ENCODE measurements around the gene ANKS1A.

Gene ANKS1A

DNA sequence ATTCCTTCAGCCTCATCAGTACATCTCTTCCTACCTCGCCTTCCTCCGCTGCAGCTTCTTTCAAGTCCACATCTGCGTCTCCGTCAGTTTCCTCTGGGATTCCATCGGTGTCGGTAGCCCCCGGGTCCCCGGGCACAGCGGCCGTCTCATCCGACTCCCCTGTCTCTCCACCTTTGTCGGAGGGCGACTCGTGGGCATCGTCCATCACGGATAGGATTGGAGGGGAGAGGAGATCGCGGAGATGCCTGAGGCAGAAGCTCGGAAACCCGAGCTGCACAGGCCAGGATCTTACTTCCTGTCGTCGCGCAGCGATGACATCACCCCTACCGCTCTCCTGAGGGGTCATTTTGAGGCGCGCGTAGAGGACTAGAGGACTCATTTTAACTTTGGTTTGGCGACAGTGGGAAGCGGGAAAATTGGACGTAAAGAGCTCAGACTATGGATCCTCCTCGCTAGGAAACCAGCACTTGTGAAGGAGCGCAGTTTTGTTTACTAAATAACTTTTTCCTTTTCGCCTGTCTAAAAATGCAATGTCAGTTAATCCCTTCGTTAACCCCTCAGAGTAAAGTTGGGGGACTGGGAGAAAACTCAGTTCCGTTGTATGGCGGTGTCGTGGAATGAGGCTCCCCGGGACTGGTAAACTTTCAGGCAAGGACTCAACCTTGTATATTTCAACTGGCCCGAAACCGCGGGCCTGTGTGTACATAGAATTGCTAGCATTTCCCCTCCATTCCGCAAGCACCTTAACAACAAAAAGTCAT is 1.1 kb upstream of the ANKS1A start, which contains the start of gene TAF11:
TAF11 (minus strand) TSS at position 290 of the 761 bp plus-strand sequence; CDS start at position 205, 85 bp downstream.
- no peaks in the 10 kb centered on the region for H3K9me3 ChIP-seq (ENCODE audit: control insufficient read depth, insufficient read depth, low read depth, low read length)
- ChIA-PET CTCF (interaction anchor here (0.6 to 1.9 kb wide), 11 partner anchors 9 to 1121 kb away, joined by 3 to 5 read pairs (median 3); partner anchors contain the start of genes BLTP3A and SMIM29), POLR2A (interaction anchor here (0.7 to 2.9 kb wide), 16 partner anchors 9 to 372 kb away, joined by 3 to 25 read pairs (median 6); partner anchors contain the start of genes BLTP3A, ILRUN, SNRPC and ZNF76)
- peak within 1 kb of the TSS; percentile 73 for H3K4me3 ChIP-seq (ENCODE audit: low read depth, low read length)
- H3K4me1 ChIP-seq (ENCODE audit: control insufficient read depth, insufficient read depth, low read length), result peaks cover 2% of the 10 kb centered on the region; the same call in 1 of the 2 replicates
- H3K36me3 ChIP-seq (ENCODE audit: control insufficient read depth in 2 of 2, insufficient read depth in 1 of 2, low read length in 2 of 2), result peaks cover 6 to 12% of the 10 kb centered on the region in 2 experiments; a peak in 2 of 3 replicates
- peak within 1 kb of the TSS; percentile 78 for H3K27ac ChIP-seq (ENCODE audit: extremely low read depth, low read depth, low read length)
- no peak for TF ChIP-seq ZNF626 (tag by site-specific recombination; IDR thresholded peaks at IDR 0.05)
- TF ChIP-seq ZNF529 (tag by site-specific recombination; IDR thresholded peaks at IDR 0.05; ENCODE audit: insufficient replicate concordance), result no peak
- TF ChIP-seq, protein P1, sequence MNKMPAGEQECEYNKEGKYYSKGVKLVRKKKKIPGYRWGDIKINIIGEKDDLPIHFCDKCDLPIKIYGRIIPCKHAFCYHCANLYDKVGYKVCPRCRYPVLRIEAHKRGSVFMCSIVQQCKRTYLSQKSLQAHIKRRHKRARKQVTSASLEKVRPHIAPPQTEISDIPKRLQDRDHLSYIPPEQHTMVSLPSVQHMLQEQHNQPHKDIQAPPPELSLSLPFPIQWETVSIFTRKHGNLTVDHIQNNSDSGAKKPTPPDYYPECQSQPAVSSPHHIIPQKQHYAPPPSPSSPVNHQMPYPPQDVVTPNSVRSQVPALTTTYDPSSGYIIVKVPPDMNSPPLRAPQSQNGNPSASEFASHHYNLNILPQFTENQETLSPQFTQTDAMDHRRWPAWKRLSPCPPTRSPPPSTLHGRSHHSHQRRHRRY (tag by site-specific recombination; IDR thresholded peaks at IDR 0.05), result no peak
- peak; percentile 38; the same call in 1 of the 2 replicates for TF ChIP-seq ZFP69B (tag by site-specific recombination; IDR thresholded peaks at IDR 0.05)
- no peak for TF ChIP-seq ZSCAN16 (tag by site-specific recombination; IDR thresholded peaks at IDR 0.05)
- TF ChIP-seq, protein P2, sequence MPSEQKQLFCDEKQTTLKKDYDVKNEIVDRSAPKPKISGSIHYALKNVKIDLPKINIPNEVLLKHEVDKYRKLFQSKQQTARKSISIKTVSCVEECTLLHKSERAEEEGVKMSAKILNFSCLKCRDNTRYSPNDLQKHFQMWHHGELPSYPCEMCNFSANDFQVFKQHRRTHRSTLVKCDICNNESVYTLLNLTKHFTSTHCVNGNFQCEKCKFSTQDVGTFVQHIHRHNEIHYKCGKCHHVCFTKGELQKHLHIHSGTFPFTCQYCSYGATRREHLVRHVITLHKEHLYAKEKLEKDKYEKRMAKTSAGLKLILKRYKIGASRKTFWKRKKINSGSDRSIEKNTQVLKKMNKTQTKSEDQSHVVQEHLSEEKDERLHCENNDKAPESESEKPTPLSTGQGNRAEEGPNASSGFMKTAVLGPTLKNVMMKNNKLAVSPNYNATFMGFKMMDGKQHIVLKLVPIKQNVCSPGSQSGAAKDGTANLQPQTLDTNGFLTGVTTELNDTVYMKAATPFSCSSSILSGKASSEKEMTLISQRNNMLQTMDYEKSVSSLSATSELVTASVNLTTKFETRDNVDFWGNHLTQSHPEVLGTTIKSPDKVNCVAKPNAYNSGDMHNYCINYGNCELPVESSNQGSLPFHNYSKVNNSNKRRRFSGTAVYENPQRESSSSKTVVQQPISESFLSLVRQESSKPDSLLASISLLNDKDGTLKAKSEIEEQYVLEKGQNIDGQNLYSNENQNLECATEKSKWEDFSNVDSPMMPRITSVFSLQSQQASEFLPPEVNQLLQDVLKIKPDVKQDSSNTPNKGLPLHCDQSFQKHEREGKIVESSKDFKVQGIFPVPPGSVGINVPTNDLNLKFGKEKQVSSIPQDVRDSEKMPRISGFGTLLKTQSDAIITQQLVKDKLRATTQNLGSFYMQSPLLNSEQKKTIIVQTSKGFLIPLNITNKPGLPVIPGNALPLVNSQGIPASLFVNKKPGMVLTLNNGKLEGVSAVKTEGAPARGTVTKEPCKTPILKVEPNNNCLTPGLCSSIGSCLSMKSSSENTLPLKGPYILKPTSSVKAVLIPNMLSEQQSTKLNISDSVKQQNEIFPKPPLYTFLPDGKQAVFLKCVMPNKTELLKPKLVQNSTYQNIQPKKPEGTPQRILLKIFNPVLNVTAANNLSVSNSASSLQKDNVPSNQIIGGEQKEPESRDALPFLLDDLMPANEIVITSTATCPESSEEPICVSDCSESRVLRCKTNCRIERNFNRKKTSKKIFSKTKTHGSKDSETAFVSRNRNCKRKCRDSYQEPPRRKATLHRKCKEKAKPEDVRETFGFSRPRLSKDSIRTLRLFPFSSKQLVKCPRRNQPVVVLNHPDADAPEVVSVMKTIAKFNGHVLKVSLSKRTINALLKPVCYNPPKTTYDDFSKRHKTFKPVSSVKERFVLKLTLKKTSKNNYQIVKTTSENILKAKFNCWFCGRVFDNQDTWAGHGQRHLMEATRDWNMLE (tag by site-specific recombination; conservative IDR thresholded peaks at IDR 0.05; ENCODE audit: low read depth), result peak; percentile 45
- TF ChIP-seq, protein P3, sequence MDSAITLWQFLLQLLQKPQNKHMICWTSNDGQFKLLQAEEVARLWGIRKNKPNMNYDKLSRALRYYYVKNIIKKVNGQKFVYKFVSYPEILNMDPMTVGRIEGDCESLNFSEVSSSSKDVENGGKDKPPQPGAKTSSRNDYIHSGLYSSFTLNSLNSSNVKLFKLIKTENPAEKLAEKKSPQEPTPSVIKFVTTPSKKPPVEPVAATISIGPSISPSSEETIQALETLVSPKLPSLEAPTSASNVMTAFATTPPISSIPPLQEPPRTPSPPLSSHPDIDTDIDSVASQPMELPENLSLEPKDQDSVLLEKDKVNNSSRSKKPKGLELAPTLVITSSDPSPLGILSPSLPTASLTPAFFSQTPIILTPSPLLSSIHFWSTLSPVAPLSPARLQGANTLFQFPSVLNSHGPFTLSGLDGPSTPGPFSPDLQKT (IDR thresholded peaks at IDR 0.05; ENCODE audit: borderline replicate concordance, low read depth, low read length), result no peak
- TF ChIP-seq ZNF624 (tag by site-specific recombination; IDR thresholded peaks at IDR 0.05), result no peak
- TF ChIP-seq ZNF350 (tag by site-specific recombination; IDR thresholded peaks at IDR 0.05), result no peak
- no peak for TF ChIP-seq ZNF571 (tag by site-specific recombination; IDR thresholded peaks at IDR 0.05)
- TF ChIP-seq, protein P4, sequence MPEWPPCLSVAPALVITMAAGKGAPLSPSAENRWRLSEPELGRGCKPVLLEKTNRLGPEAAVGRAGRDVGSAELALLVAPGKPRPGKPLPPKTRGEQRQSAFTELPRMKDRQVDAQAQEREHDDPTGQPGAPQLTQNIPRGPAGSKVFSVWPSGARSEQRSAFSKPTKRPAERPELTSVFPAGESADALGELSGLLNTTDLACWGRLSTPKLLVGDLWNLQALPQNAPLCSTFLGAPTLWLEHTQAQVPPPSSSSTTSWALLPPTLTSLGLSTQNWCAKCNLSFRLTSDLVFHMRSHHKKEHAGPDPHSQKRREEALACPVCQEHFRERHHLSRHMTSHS (tag by site-specific recombination; IDR thresholded peaks at IDR 0.05), result no peak
- TF ChIP-seq ZNF549 (tag by site-specific recombination; IDR thresholded peaks at IDR 0.05), result no peak
- peak; percentile 65 for TF ChIP-seq ZNF24 (tag by site-specific recombination; IDR thresholded peaks at IDR 0.05)
- TF ChIP-seq ZNF266 (tag by site-specific recombination; IDR thresholded peaks at IDR 0.05; ENCODE audit: low read depth), result no peak
- no peak for TF ChIP-seq ZNF239 (tag by site-specific recombination; IDR thresholded peaks at IDR 0.05)
- no peak for TF ChIP-seq ZNF37A (tag by site-specific recombination; IDR thresholded peaks at IDR 0.05)
- no peak for TF ChIP-seq ZNF146 (tag by site-specific recombination; IDR thresholded peaks at IDR 0.05)
- TF ChIP-seq ZBTB7A (tag by site-specific recombination; IDR thresholded peaks at IDR 0.05; ENCODE audit: low read depth), result no peak
- peak; percentile 62; the same call in 1 of the 2 replicates for TF ChIP-seq ZNF184 (tag by site-specific recombination; IDR thresholded peaks at IDR 0.05)
- no peak for TF ChIP-seq ZNF157 (tag by site-specific recombination; IDR thresholded peaks at IDR 0.05)
- TF ChIP-seq YY1 (tag by site-specific recombination; IDR thresholded peaks at IDR 0.05), result no peak; the same call in none of the 2 replicates
- peak; percentile 68 for TF ChIP-seq ZNF600 (tag by site-specific recombination; IDR thresholded peaks at IDR 0.05)
- no peak for TF ChIP-seq ZNF202 (tag by site-specific recombination; IDR thresholded peaks at IDR 0.05; ENCODE audit: borderline replicate concordance)
- TF ChIP-seq, protein P5, sequence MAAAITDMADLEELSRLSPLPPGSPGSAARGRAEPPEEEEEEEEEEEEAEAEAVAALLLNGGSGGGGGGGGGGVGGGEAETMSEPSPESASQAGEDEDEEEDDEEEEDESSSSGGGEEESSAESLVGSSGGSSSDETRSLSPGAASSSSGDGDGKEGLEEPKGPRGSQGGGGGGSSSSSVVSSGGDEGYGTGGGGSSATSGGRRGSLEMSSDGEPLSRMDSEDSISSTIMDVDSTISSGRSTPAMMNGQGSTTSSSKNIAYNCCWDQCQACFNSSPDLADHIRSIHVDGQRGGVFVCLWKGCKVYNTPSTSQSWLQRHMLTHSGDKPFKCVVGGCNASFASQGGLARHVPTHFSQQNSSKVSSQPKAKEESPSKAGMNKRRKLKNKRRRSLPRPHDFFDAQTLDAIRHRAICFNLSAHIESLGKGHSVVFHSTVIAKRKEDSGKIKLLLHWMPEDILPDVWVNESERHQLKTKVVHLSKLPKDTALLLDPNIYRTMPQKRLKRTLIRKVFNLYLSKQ (tag by site-specific recombination; IDR thresholded peaks at IDR 0.05; ENCODE audit: borderline replicate concordance), result no peak
- peak; percentile 90 for TF ChIP-seq ZXDB (tag by site-specific recombination; IDR thresholded peaks at IDR 0.05)
- TF ChIP-seq ZNF341 (tag by site-specific recombination; IDR thresholded peaks at IDR 0.05; ENCODE audit: low read depth), result peak; percentile 37

Measured in HEK293 (cell line).